Smooth muscle cell (in vitro differentiated cells): ENCODE measurements around the gene ACOT4. TPM values are rescaled to one million over a fixed set of nuclear protein-coding genes. Genes with fewer than 3 reads are reported as not detected.
"Not testable (repeated sequence)": the region's sequence is repeated elsewhere in the genome, so short reads cannot be mapped to it uniquely, and the experiment has no call there.

Source experiments
- DNase-seq: peaks from one replicate; lab custom pipeline; 2025; ENCODE audit not compliant: unreplicated experiment; lab: John Stamatoyannopoulos, UW
- H2AFZ ChIP-seq: fragments of 200-600 bp; sonication (generic); 2 replicates; pipeline ENCODE4 v1.6.0; 2016; ENCODE audit warnings: antibody characterized with exemption, low read depth, mild to moderate bottlenecking
- H3F3A ChIP-seq: fragments of 200-600 bp; sonication (generic); 2 replicates; pipeline ENCODE4 v1.6.0; 2017; ENCODE audit warnings: antibody characterized with exemption, low read depth
- H3K27ac ChIP-seq: fragments of 200-600 bp; sonication (generic); 2 replicates; pipeline ENCODE4 v1.5.1; 2016; ENCODE audit warnings: low read depth, mild to moderate bottlenecking
- H3K27me3 ChIP-seq: fragments of 200-600 bp; sonication (generic); 2 replicates; pipeline ENCODE4 v1.6.1; 2016; ENCODE audit warnings: low read depth, mild to moderate bottlenecking
- H3K36me3 ChIP-seq: fragments of 200-600 bp; sonication (generic); 2 replicates; pipeline ENCODE4 v1.5.1; 2016; ENCODE audit warnings: low read depth
- H3K4me1 ChIP-seq: fragments of 200-600 bp; sonication (generic); 2 replicates; pipeline ENCODE4 v1.5.1; 2016; ENCODE audit warnings: low read depth
- H3K4me2 ChIP-seq: fragments of 200-600 bp; sonication (generic); 2 replicates; pipeline ENCODE4 v1.6.0; 2016; ENCODE audit warnings: mild to moderate bottlenecking
- H3K4me3 ChIP-seq: fragments of 200-600 bp; sonication (generic); 2 replicates; pipeline ENCODE4 v1.5.1; 2016; ENCODE audit warnings: mild to moderate bottlenecking
- H3K79me2 ChIP-seq: fragments of 200-600 bp; sonication (generic); 2 replicates; pipeline ENCODE4 v1.6.0; 2016; ENCODE audit warnings: low read depth, mild to moderate bottlenecking
- H3K9ac ChIP-seq: fragments of 200-600 bp; sonication (generic); 2 replicates; pipeline ENCODE4 v1.6.0; 2016; ENCODE audit warnings: low read depth
- H3K9me3 ChIP-seq: fragments of 200-600 bp; sonication (generic); replicated peaks from 2 replicates; pipeline ENCODE4 v1.5.1; 2016; ENCODE audit warnings: low read depth
- H4K20me1 ChIP-seq: fragments of 200-600 bp; sonication (generic); 2 replicates; pipeline ENCODE4 v1.6.0; 2016; ENCODE audit warnings: low read depth
- WGBS: methylation state at CpG from one replicate; pipeline ENCODE4 v1.1.7; 2016; ENCODE audit warnings: low lambda C conversion rate; 5-methylcytosine and 5-hydroxymethylcytosine counted together
- polyA plus RNA-seq: library from polyadenylated mRNA; unstranded; fragments of >200 nt; fragmentation: Nextera tagmentation; extraction: Ambion mirVana; gene quantifications from 2 replicates; pipeline ENCODE4 v1.2.1, GENCODE V29; 2016
- total RNA-seq: library from RNA; depleted of rRNA; stranded (reverse); fragments of >200 nt; gene quantifications from 2 replicates; pipeline ENCODE4 v1.2.3, GENCODE V29; 2014
- TF ChIP-seq, protein P1 (sequence below): fragments of 200-600 bp; sonication (generic); IDR thresholded peaks from 2 replicates; pipeline ENCODE4 v1.5.1; 2017; ENCODE audit warnings: borderline replicate concordance, mild to moderate bottlenecking, antibody characterized with exemption; ENCODE audit not compliant: insufficient read depth, poor library complexity, severe bottlenecking

The ACOT4 gene, protein sequence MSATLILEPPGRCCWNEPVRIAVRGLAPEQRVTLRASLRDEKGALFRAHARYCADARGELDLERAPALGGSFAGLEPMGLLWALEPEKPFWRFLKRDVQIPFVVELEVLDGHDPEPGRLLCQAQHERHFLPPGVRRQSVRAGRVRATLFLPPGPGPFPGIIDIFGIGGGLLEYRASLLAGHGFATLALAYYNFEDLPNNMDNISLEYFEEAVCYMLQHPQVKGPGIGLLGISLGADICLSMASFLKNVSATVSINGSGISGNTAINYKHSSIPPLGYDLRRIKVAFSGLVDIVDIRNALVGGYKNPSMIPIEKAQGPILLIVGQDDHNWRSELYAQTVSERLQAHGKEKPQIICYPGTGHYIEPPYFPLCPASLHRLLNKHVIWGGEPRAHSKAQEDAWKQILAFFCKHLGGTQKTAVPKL
- 0.54 and 0.94 TPM in 2 replicates for total RNA-seq
- 0.52 and 1.0 TPM in 2 replicates for polyA plus RNA-seq

DNA sequence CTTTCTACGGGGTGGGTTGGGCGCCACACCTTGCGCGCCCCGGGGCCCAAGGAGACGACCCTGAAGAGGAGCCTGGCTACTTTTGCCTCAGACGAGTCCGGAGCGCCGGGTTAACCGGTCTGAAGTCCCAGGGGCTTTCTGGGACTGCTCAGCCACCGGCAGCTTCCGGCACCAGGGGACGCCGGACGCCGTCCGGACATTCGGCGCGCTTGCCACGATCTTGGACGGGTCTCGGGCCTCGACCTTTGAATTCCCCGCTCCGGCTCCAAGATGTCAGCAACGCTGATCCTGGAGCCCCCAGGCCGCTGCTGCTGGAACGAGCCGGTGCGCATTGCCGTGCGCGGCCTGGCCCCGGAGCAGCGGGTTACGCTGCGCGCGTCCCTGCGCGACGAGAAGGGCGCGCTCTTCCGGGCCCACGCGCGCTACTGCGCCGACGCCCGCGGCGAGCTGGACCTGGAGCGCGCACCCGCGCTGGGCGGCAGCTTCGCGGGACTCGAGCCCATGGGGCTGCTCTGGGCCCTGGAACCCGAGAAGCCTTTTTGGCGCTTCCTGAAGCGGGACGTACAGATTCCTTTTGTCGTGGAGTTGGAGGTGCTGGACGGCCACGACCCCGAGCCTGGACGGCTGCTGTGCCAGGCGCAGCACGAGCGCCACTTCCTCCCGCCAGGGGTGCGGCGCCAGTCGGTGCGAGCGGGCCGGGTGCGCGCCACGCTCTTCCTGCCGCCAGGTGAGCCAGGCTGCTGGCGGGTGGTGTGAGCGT is at the start of gene ACOT4:
ACOT4 (plus strand) TSS at position 184 of the 760 bp plus-strand sequence; CDS start at position 271, 87 bp downstream.
- Histone ChIP-seq H4K20me1 (no peaks in the 10 kb centered on the region), H3F3A (no peaks in the 10 kb centered on the region), H3K9ac (no peak within 1 kb of the TSS), H3K36me3 (no peaks in the 10 kb centered on the region), H3K4me2 (peak within 1 kb of the TSS; percentile 94), H3K79me2 (no peaks in the 10 kb centered on the region), H3K4me1 (no peaks in the 10 kb centered on the region), H3K9me3 (no peaks in the 10 kb centered on the region), H2AFZ (peak within 1 kb of the TSS; percentile 98), H3K27me3 (no peaks in the 10 kb centered on the region), H3K27ac (no peak within 1 kb of the TSS), H3K4me3 (peak within 1 kb of the TSS; percentile 64)
- TF ChIP-seq, protein P1, sequence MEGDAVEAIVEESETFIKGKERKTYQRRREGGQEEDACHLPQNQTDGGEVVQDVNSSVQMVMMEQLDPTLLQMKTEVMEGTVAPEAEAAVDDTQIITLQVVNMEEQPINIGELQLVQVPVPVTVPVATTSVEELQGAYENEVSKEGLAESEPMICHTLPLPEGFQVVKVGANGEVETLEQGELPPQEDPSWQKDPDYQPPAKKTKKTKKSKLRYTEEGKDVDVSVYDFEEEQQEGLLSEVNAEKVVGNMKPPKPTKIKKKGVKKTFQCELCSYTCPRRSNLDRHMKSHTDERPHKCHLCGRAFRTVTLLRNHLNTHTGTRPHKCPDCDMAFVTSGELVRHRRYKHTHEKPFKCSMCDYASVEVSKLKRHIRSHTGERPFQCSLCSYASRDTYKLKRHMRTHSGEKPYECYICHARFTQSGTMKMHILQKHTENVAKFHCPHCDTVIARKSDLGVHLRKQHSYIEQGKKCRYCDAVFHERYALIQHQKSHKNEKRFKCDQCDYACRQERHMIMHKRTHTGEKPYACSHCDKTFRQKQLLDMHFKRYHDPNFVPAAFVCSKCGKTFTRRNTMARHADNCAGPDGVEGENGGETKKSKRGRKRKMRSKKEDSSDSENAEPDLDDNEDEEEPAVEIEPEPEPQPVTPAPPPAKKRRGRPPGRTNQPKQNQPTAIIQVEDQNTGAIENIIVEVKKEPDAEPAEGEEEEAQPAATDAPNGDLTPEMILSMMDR = no peak
- no peak for DNase-seq
- WGBS = 11% methylated on average over 79 of the region's 89 CpGs

DNA sequence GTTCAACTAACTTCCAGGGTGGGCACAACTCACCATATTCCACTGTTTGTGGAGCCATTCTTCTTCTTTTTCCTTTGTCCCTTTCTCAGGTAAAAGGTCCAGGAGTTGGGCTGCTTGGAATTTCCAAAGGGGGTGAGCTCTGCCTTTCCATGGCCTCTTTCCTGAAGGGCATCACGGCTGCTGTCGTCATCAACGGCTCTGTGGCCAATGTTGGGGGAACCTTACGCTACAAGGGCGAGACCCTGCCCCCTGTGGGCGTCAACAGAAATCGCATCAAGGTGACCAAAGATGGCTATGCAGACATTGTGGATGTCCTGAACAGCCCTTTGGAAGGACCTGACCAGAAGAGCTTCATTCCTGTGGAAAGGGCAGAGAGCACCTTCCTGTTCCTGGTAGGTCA is 48.7 kb upstream of the ACOT4 start:
- 63% methylated on average over 7 of the region's 7 CpGs for WGBS
- H2AFZ ChIP-seq, H3K36me3 ChIP-seq, H3K9ac ChIP-seq, H3K4me1 ChIP-seq, H3K79me2 ChIP-seq, H3K27me3 ChIP-seq, H3K9me3 ChIP-seq, H3K4me3 ChIP-seq, DNase-seq, H3K4me2 ChIP-seq, H4K20me1 ChIP-seq, H3K27ac ChIP-seq, H3F3A ChIP-seq: not testable (repeated sequence)

DNA sequence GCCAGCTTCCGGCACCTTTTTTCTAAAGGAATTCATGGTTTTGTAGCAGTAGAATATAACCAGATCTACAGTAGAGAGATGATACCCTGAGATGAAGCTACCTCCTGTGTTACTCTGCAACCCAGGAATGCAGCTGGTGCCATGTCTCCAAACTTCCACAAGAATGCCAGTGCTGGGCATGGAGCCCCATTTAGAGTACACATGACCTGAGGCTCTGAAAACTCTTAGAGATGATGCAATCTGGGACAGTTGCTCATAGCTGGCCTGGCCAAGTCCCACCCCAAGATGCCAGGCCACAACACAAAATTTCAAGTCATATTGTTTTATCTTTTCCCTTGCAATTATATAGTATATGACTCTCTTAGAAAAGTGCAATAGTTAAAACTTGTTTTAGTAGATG is 46.3 kb upstream of the ACOT4 start:
- WGBS = 86% methylated on average over 1 of the region's 1 CpG
- not testable (repeated sequence) for H3K27me3 ChIP-seq, H3K9ac ChIP-seq, H3K9me3 ChIP-seq, H3K4me2 ChIP-seq, H3K27ac ChIP-seq, H3F3A ChIP-seq, H2AFZ ChIP-seq, H3K79me2 ChIP-seq, DNase-seq, H3K4me1 ChIP-seq, H3K4me3 ChIP-seq, H3K36me3 ChIP-seq, H4K20me1 ChIP-seq

DNA sequence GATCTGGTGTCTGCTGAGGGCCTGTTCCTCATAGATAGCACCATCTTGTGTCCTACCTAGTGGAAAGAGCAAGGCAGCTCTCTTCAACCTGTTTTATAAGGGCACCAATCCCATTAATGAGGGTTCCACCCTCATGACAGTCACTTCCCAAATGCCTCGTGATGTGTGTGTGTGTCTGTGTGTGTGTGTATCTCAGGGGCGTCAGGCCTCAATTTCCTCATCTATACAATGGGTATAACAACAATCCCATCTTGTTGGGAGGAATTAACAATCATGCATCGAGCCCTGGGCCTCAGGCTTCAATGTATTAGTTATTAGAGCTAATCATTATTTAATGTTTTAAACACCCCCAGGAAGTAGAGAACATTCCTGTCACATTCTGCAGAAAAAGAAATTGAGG is 42.6 kb upstream of the ACOT4 start:
- not testable (repeated sequence) for H3K4me2 ChIP-seq, H2AFZ ChIP-seq, H3F3A ChIP-seq, H3K27ac ChIP-seq, H3K79me2 ChIP-seq, H3K4me1 ChIP-seq, H3K9ac ChIP-seq, H4K20me1 ChIP-seq, H3K9me3 ChIP-seq, H3K27me3 ChIP-seq, DNase-seq, H3K36me3 ChIP-seq, H3K4me3 ChIP-seq
- WGBS = 98% methylated on average over 3 of the region's 3 CpGs

DNA sequence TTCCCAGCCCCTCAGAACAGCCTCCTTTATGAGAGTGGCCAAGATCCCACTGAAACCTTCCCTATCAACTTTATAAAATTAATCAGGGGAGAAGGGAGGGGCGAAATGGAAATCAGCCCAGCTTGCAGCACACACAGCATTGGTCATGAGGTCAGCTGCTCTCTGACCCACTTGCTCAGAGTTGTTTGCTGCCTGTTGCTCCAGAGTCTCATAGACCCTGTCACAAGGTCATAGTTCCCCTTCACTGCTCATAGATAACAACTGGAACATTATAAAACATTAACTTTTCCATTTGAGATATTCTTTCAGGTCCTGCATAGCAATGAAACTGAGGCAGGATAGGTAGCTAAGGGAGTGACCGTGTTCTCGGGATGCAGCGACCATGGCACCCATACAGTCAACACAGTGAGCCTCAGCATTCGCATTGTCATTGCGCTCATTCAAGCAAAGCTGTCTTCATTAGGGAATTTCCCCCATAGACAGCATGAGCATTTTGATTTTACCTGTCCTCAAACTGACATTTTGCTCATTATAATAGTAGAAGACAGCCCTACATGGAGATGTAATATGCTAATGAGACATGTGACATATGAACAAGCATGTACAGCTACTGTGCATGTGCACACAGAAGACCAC is 41.7 kb upstream of the ACOT4 start:
- not testable (repeated sequence) for H3K79me2 ChIP-seq, H3K4me3 ChIP-seq, H3K27me3 ChIP-seq, H3K4me1 ChIP-seq, H3K27ac ChIP-seq, H3K9ac ChIP-seq, H3K36me3 ChIP-seq, H3K9me3 ChIP-seq, H3K4me2 ChIP-seq, H4K20me1 ChIP-seq, H3F3A ChIP-seq, DNase-seq, H2AFZ ChIP-seq
- WGBS = 100% methylated on average over 3 of the region's 6 CpGs
